Choroid plexus epithelial cell (primary cell): ENCODE data around the gene MINK1.
A peak's percentile ranks its signal among the peaks of the same experiment; 100 is the strongest.

Source experiments
- DNase-seq: peaks from one replicate; pipeline ENCODE4 v3.0.0-alpha.2; 2010; ENCODE audit warnings: low read depth
- H3K4me3 ChIP-seq: 2 replicates; pipeline ENCODE4 v1.5.1; 2011; ENCODE audit warnings: low read depth, mild to moderate bottlenecking, control low read depth, low read length, moderate library complexity
- TF ChIP-seq, protein P1 (sequence below): conservative IDR thresholded peaks from 2 replicates; pipeline ENCODE4 v1.5.1; 2011; ENCODE audit warnings: low read depth, mild to moderate bottlenecking, control low read depth, inconsistent platforms, low read length, moderate library complexity

The MINK1 gene

DNA sequence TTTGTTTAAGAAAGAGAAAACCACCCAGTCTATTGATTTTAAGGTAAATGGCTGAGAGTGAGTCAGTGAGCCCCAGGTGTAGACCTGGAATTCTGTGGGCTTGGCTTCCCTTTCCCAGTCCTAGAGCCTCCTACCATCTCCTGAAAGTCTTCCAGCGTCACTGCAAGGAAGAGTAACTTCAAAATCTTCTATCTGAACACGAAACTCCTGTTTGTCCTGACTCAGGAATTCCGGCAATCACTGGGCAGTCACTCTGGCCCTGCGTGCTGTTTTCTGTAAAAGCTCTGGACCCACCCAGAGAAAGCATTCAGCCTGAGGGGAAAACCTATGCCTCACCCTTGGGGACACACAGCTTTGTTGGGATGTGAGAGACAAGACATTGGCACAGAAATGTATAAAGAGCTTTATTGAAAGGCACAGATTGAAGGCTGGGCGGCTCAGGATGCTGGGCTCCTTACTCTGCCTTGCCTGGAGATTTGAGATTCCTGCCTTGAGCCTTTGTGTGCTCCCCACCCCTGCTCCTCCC, 15.9 kb downstream of the MINK1 start:
- H3K4me3 ChIP-seq: no peak overlapping the region
- TF ChIP-seq, protein P1, sequence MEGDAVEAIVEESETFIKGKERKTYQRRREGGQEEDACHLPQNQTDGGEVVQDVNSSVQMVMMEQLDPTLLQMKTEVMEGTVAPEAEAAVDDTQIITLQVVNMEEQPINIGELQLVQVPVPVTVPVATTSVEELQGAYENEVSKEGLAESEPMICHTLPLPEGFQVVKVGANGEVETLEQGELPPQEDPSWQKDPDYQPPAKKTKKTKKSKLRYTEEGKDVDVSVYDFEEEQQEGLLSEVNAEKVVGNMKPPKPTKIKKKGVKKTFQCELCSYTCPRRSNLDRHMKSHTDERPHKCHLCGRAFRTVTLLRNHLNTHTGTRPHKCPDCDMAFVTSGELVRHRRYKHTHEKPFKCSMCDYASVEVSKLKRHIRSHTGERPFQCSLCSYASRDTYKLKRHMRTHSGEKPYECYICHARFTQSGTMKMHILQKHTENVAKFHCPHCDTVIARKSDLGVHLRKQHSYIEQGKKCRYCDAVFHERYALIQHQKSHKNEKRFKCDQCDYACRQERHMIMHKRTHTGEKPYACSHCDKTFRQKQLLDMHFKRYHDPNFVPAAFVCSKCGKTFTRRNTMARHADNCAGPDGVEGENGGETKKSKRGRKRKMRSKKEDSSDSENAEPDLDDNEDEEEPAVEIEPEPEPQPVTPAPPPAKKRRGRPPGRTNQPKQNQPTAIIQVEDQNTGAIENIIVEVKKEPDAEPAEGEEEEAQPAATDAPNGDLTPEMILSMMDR: no peak
- DNase-seq: no peak

DNA sequence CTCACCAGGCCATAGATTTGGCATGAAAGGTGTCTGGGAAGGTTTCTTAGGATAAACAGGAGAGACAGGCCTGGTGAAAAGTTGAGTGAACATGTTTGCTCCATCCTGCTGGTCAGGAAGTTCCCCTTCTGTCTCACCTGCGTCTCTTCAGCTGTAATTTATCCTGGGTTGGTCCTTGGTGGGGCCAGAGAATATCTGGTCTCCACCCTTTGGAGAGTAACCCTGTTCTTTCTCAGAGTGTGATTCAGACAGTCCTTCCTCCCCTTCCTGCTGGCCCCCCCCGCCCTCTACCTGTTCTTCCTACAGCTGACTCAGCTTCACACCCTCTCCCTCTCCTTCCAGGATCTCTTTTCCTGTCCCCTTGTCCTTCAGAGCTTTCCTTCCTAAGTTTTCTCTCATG, 17.1 kb downstream of the MINK1 start:
- no peak for DNase-seq
- TF ChIP-seq, protein P1: no peak
- H3K4me3 ChIP-seq: no peak overlapping the region

DNA sequence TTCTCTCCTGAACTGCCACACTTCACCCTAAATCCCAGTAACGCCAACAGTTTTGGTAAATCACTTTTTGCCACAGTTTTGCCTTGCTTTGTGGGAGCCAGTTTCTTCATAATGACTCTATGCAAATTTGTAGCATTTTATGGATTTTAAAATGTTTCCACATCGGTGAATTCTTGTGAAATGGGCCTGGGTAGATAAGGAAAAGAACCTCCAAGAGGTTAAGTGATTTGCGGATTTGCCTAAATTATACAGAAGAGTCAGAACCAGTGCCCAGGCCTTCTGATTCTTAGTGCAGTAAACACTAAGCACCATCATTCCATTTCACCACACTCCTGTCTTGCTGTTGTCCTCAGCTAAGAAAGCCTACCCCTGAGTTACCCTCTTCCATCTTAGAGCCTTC, 17.9 kb downstream of the MINK1 start:
- TF ChIP-seq, protein P1: no peak
- H3K4me3 ChIP-seq: no peak overlapping the region
- DNase-seq: no peak

- H3K4me3 ChIP-seq: no peak overlapping the region
- TF ChIP-seq, protein P1: peak; percentile 12
- DNase-seq: peak; percentile 74
Measured at GRCh38 chr17:4852567-4853207, 19.5 kb downstream of the MINK1 start.

DNA sequence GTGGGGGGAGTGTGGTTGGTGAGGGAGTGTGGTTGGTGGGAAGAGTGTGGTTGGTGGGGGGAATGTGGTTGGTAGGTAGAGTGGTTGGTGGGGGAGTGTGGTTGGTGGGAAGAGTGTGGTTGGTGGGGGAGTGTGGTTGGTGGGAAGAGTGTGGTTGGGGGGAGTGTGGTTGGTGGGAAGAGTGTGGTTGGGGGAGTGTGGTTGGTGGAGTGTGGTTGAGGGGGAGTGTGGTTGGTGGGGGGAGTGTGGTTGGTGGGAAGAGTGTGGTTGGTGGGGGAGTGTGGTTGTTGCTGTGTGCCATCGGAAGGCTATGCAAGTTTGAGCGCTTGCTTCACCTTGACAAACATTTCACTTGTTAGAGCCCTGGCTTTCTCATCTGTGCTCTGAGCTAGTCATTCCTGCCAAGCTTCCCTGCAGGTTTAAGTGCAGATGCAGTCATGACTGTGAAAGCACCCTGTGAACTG, 20.1 kb downstream of the MINK1 start:
- TF ChIP-seq, protein P1: no peak
- no peak overlapping the region for H3K4me3 ChIP-seq
- no peak for DNase-seq

DNA sequence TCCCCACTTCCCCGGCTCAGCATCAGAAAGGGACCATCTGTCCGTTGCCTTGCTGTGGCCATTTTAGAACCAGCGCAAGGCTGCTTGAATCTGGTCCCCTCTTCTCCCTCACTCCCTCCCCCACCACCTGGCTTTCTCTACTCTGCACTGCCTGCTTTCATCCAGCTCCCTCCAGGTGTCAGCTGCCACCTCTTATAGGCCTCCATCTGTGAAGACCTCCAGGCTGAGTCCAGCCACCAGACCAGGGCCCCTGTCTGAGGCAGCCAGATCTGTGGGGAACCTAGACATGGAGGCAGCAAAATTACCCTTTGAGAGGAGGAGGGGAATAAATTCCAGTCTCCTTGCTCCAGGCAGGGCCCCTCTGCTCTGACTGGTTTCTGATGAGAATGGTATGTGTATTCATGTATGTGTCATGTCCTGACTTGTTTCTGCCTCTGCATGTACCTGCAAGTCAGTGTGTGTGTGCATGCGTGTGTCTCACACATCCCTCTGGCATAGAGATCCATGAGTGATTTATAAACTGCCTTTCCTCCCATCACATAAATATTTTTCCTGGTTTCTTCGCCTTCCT, 21.1 kb downstream of the MINK1 start:
- H3K4me3 ChIP-seq: no peak overlapping the region
- peak; percentile 54 for DNase-seq
- TF ChIP-seq, protein P1: no peak
